HG02943 (cell line): Measurements from ENCODE around the gene SHROOM3.
A peak's percentile ranks its signal among the peaks of the same experiment; 100 is the strongest.
"Not testable (repeated sequence)": the region's sequence is repeated elsewhere in the genome, so short reads cannot be mapped to it uniquely, and the experiment has no call there.

ENCODE experiments used
- ATAC-seq: cut with Tn5 transposase; IDR thresholded peaks from one replicate; pipeline ENCODE4 v1.9.1; 2021; ENCODE audit warnings: mild to moderate bottlenecking, low read depth, moderate library complexity; ENCODE audit not compliant: unreplicated experiment

Gene SHROOM3

GRCh38 chr4:76585897-76586360, 150.9 kb downstream of the SHROOM3 start:
- no peak for ATAC-seq

GRCh38 chr4:76588274-76588673, 153.2 kb downstream of the SHROOM3 start:
- ATAC-seq = no peak

- no peak for ATAC-seq
Measured at GRCh38 chr4:76589402-76589801, 154.4 kb downstream of the SHROOM3 start.

- no peak for ATAC-seq
Measured at GRCh38 chr4:76589872-76590797, 155.1 kb downstream of the SHROOM3 start.

GRCh38 chr4:76590798-76591281, 155.8 kb downstream of the SHROOM3 start:
- no peak for ATAC-seq

GRCh38 chr4:76591992-76592391, 157.0 kb downstream of the SHROOM3 start:
- ATAC-seq = no peak

GRCh38 chr4:76592460-76592859, 157.4 kb downstream of the SHROOM3 start:
- no peak for ATAC-seq

- no peak for ATAC-seq
Measured at GRCh38 chr4:76594173-76594572, 159.1 kb downstream of the SHROOM3 start.

- no peak for ATAC-seq
Measured at GRCh38 chr4:76595435-76595834, 160.4 kb downstream of the SHROOM3 start.

GRCh38 chr4:76596713-76597112, 161.7 kb downstream of the SHROOM3 start:
- no peak for ATAC-seq

- no peak for ATAC-seq
Measured at GRCh38 chr4:76597423-76597979, 162.5 kb downstream of the SHROOM3 start.

GRCh38 chr4:76600447-76600846, 165.4 kb downstream of the SHROOM3 start:
- ATAC-seq = no peak

- ATAC-seq = no peak
Measured at GRCh38 chr4:76601791-76602190, 166.8 kb downstream of the SHROOM3 start.

GRCh38 chr4:76605099-76605563, 170.1 kb downstream of the SHROOM3 start:
- ATAC-seq = no peak

GRCh38 chr4:76606645-76607265, 171.7 kb downstream of the SHROOM3 start:
- ATAC-seq = no peak

- ATAC-seq = peak; percentile 92
Measured at GRCh38 chr4:76607266-76607799, 172.3 kb downstream of the SHROOM3 start.

GRCh38 chr4:76607846-76608245, 172.8 kb downstream of the SHROOM3 start:
- no peak for ATAC-seq

- ATAC-seq = not testable (repeated sequence)
Measured at GRCh38 chr4:76608549-76608948, 173.5 kb downstream of the SHROOM3 start.

- ATAC-seq = no peak
Measured at GRCh38 chr4:76610751-76611547, 175.9 kb downstream of the SHROOM3 start.

GRCh38 chr4:76611616-76612207, 176.7 kb downstream of the SHROOM3 start:
- no peak for ATAC-seq
